ENCODE measurements around the gene AHSG.

DNA sequence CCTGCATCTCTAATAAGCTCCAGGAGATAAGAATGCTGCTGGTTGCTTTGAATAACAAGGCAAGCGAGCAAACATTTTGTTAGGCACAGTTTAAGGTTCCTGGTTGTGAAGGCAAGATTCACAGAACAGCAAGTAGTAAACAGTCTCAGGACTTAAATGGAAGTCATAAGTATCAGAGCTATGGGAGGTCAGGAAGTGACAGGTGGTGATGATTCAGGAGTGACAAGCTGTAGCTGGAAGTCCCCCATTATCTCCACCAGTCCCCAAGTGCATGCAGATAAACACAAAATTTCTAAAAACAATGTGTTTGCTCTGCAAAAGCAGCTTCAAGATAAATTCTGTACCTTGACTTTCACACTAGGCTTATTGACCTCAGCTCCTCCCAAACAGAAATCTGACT is 30.6 kb downstream of the AHSG start:
- TF ChIP-seq, protein P1, sequence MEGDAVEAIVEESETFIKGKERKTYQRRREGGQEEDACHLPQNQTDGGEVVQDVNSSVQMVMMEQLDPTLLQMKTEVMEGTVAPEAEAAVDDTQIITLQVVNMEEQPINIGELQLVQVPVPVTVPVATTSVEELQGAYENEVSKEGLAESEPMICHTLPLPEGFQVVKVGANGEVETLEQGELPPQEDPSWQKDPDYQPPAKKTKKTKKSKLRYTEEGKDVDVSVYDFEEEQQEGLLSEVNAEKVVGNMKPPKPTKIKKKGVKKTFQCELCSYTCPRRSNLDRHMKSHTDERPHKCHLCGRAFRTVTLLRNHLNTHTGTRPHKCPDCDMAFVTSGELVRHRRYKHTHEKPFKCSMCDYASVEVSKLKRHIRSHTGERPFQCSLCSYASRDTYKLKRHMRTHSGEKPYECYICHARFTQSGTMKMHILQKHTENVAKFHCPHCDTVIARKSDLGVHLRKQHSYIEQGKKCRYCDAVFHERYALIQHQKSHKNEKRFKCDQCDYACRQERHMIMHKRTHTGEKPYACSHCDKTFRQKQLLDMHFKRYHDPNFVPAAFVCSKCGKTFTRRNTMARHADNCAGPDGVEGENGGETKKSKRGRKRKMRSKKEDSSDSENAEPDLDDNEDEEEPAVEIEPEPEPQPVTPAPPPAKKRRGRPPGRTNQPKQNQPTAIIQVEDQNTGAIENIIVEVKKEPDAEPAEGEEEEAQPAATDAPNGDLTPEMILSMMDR (conservative IDR thresholded peaks at IDR 0.05; ENCODE audit: low read length): no peak
- TF ChIP-seq EZH2phosphoT487 (IDR thresholded peaks at IDR 0.05; ENCODE audit: borderline replicate concordance): no peak

Data from Loucy (cell line).